Measurements from ENCODE around the gene NIPBL.
"Not testable (repeated sequence)": the region's sequence is repeated elsewhere in the genome, so short reads cannot be mapped to it uniquely, and the experiment has no call there.

Gene NIPBL

GRCh38 chr5:36876299-36876964 lies at the start of gene NIPBL:
Gene NIPBL (plus strand): TSS chr5:36876769. CDS start chr5:36953697, 76,928 bp downstream.
- DNase-seq, result peak; percentile 89 to 97

DNA sequence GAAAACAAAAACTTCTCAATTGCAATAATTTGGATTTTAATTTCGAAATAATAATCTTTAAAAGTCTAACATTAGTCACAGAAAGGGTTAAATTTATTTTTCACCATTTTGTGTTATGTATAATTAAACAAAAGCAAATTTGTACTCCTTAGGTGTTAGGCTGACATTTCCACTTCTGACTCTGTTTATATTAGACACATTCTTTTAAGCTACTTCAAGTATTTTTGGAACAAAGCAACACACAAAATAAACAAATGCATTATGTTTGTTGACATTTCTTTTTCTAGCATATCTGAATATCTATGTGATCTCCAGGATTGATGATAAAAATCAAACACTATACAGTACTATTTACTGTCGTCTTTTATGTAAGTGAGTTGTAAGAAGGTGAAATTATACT lies 44.3 kb upstream of the NIPBL start:
- DNase-seq, result no peak

DNA sequence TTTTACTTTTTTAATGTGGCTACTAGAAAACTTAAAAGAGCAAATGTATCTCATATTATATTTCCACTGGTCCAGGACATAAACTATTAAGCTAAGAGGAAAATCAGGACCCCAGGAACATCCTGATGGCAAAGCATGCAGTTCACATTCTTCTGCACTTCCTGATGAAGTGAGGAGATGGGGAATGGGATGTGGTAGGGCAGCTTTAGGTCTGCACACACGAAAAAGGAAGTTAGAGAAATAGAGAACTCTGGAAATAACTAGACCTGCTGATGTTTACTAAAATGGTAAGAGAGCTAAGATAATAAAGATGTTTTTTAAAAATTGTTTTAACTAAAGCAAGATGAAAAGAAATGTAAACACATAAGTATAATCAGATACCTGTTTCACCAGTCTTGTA lies 39.7 kb upstream of the NIPBL start:
- no peak for DNase-seq

GRCh38 chr5:36839489-36840476 lies 36.8 kb upstream of the NIPBL start:
- DNase-seq, result no peak

GRCh38 chr5:36841677-36842076 lies 34.9 kb upstream of the NIPBL start:
- no peak for DNase-seq

DNA sequence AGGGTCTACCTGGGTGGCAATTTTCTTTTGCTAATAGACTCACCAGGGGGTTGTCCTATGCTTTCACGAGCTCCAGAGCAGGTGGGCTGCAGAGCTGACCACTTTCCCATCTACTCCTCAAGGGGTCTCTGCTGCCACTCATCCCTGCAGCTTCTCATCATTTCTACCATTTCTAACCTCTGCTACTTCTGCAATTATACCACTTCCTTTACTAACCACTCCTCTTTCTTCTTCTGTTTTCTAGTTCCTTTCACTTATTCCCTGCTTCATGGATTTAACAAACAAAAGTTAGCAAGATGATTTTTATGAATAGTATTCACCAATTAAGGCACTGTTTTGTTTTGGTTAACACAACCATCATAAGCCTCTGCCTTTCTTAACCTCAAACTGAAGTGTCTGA lies 34.5 kb upstream of the NIPBL start:
- DNase-seq, result no peak

DNA sequence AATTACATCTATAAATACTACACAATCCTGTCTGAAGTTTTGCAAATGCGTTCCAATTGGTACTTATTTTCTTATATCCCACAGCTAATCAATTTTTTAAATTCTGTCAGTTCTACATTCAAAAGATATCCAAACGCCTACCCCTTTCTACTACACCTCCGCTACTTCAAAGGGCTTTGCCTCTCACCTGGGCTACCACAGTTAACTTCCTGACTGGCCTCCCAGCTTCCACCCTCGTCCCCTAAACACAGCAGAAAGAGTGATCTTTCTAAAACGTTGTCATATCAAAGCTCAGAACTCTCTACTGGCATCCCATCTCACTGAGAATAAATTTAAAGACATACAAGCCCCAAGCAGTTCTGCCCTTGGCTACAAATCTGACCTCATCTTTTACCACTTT lies 32.3 kb upstream of the NIPBL start:
- no peak for DNase-seq

GRCh38 chr5:36848545-36848944 lies 28.0 kb upstream of the NIPBL start:
- not testable (repeated sequence) for DNase-seq

GRCh38 chr5:36852903-36853302 lies 23.7 kb upstream of the NIPBL start:
- DNase-seq, result not testable (repeated sequence)

DNA sequence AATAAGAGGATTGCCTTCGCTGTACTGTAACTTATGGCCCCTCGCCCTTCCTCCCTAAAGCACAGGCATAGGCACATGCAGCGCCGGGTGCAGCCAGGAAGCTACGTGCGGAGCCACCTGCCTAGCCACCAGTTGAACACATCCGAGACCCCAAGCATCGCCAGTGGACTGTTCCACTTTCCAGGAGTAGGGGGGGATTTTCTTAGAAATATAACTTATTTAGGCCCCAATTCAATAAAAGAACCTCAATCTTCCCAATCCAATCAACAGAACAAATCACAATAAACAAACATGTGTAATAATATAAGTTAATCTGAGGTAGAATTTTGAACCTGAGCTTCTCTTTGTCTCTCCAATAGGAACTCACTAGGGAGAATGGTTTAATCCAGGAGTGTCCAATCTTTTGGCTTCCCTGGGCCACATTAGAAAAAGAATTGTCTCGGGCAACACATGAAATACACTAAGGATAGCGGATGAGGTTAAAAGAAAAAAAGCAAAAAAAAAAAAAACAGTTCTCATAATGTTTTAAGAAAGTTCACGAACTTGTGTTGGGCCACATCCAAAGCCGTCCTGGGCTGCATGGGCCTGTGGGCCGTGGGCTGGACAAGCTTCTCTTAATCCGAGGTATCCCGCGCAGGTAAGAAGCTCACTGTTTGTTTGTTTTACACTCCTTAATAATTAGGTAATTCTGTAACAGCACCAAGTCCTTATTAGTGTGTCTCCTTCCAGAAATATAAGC lies 22.0 kb upstream of the NIPBL start:
- DNase-seq, result no peak

DNA sequence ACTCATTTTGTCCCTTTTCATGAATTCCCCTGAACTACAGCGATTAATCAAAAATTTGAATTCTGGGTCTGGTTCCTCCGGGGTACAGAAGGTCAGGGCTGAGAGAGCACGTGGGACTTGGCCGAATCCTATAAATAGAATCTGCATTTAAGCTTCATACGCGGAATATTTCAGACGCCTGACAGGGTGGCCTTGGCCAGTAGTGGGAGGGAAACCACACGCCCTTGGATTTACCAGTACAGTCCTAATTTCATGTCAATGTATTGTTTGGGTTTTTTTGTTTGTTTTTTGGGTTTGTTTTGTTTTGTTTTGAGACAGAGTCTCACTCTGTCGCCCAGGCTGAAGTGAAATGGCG lies 21.5 kb upstream of the NIPBL start:
- no peak for DNase-seq

DNA sequence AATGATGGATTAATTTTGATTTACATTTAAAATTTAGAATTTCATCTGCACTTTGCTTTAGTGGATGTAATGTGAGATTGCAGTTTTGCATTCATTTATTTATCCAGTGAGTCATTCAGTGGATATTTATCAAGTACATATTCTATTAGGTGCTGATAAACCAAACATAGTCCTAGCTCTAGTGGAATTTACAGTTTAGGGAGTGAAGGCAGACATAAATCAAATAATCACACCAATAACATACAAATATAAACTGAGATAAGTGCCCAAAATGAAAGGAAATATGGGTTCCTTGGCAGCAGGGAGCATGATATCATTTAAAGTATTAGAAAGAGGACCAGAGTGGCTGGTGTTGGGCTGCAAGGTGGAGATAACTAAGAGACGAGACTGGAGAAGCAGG lies 14.7 kb upstream of the NIPBL start:
- DNase-seq, result no peak

- peak; percentile 44 to 88 for DNase-seq
Measured at GRCh38 chr5:36870399-36871040, 6.0 kb upstream of the NIPBL start.

GRCh38 chr5:36874465-36874864 lies 2.1 kb upstream of the NIPBL start:
- DNase-seq, result no peak

- peak; percentile 17 to 64 for DNase-seq
Measured at GRCh38 chr5:36875051-36875789, 1.3 kb upstream of the NIPBL start.

DNA sequence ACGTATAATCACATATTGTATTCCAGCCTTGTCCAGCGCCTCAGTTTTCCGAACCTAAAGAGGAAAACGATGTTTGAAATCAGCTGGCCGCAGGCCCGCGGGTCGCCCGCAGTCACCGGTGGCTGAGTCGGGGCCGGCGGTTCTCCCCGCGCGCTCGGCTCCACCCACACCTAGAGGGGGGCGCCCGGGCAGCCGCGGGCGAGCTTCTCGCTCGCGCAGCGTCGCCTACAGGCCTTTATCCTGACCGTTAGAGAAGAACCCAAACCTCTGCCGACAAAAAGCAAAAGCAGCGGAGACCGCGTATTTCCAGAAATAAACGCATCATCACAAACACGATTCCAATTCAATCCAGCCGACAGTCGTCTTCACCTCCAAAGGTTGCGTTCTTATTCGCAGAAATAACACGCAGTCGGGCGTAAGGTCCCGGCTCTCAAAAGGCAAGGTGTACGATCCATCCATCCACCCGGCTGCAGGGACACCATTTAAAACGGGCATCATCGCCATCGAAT lies 725 bp upstream of the NIPBL start:
- DNase-seq, result peak; percentile 53 to 75

GRCh38 chr5:36876965-36877666 lies 547 bp downstream of the NIPBL start:
- peak in 1 of 2 experiments; percentile 87 for DNase-seq

- peak in 1 of 2 experiments; percentile 58 for DNase-seq
Measured at GRCh38 chr5:36877667-36878391, 1.3 kb downstream of the NIPBL start.

GRCh38 chr5:36878392-36879082 lies 2.0 kb downstream of the NIPBL start:
- DNase-seq, result peak in 1 of 2 experiments; percentile 6

Measured in SW 1271 (cell line).